IMR-90 (cell line): ENCODE results near the gene PLD2. TPM values are rescaled to one million over a fixed set of nuclear protein-coding genes. Genes with fewer than 3 reads are reported as not detected.

ENCODE experiments used
- ATAC-seq: fragments of 200-7000 bp; cut with Tn5 transposase; 2 replicates; pipeline ENCODE4 v1.9.1; 2020; ENCODE audit warnings: low read depth, mild to moderate bottlenecking, moderate library complexity
- BruUV-seq: library from RNA; stranded (reverse); fragments of 400-500 nt; replicated peaks from 2 replicates; lab custom pipeline; 2021; lab: Mats Ljungman, UMichigan
- CTCF ChIA-PET: fragments of 300-600 bp; formaldehyde crosslinking; extraction: SDS; loops from one replicate; lab custom pipeline; 2021; ENCODE audit warnings: antibody characterized with exemption; lab: Yijun Ruan, JAX
- POLR2A ChIA-PET: fragments of 300-600 bp; sonication (Branson Sonifier 250); formaldehyde crosslinking; loops from one replicate; lab custom pipeline; 2022; ENCODE audit warnings: antibody characterized with exemption; ENCODE audit not compliant: unreplicated experiment; lab: Charles Lee
- DNase-seq: peaks from one replicate; pipeline ENCODE4 v3.0.0; 2013
- H2AFZ ChIP-seq: replicated peaks from 2 replicates; pipeline ENCODE3; 2013; ENCODE audit warnings: low read length, mild to moderate bottlenecking; ENCODE audit not compliant: poor library complexity
- H2AK5ac ChIP-seq: 2 replicates; pipeline ENCODE4 v1.6.1; 2013; ENCODE audit warnings: low read depth, low read length, inconsistent platforms
- H2AK9ac ChIP-seq: replicated peaks from 2 replicates; pipeline ENCODE3; 2013; ENCODE audit warnings: mild to moderate bottlenecking, low read depth, low read length, moderate library complexity; ENCODE audit not compliant: poor library complexity
- H2BK120ac ChIP-seq: 2 replicates; pipeline ENCODE4 v1.6.1; 2013; ENCODE audit warnings: low read depth, low read length, inconsistent platforms
- H2BK15ac ChIP-seq: 3 replicates; pipeline ENCODE4 v1.6.1; 2013; ENCODE audit warnings: low read depth, low read length, inconsistent platforms
- H2BK20ac ChIP-seq: 2 replicates; pipeline ENCODE4 v1.6.1; 2013; ENCODE audit warnings: low read depth, mild to moderate bottlenecking, inconsistent platforms, low read length, moderate library complexity
- H2BK5ac ChIP-seq: 2 replicates; pipeline ENCODE4 v1.6.1; 2013; ENCODE audit warnings: mild to moderate bottlenecking, low read depth, low read length, inconsistent platforms; ENCODE audit not compliant: poor library complexity, severe bottlenecking
- H3K14ac ChIP-seq: replicated peaks from 2 replicates; pipeline ENCODE4 v1.6.1; 2013; ENCODE audit warnings: low read depth, low read length, inconsistent platforms
- H3K18ac ChIP-seq: 2 replicates; pipeline ENCODE4 v1.6.1; 2013; ENCODE audit warnings: low read depth, low read length, control low read depth
- H3K23ac ChIP-seq: 2 replicates; pipeline ENCODE4 v1.6.1; 2013; ENCODE audit warnings: low read depth, low read length, inconsistent platforms
- H3K27ac ChIP-seq: 2 replicates; pipeline ENCODE4 v1.5.1; 2013; ENCODE audit warnings: mild to moderate bottlenecking, control low read depth, low read length; ENCODE audit not compliant: insufficient read depth
- H3K27me3 ChIP-seq: 2 replicates; pipeline ENCODE4 v1.6.1; 2013; ENCODE audit warnings: low read length; ENCODE audit not compliant: control insufficient read depth, insufficient read depth
- H3K36me3 ChIP-seq: 2 replicates; pipeline ENCODE4 v1.6.1; 2013; ENCODE audit warnings: low read length, mixed read lengths; ENCODE audit not compliant: control insufficient read depth, insufficient read depth
- H3K4ac ChIP-seq: 2 replicates; pipeline ENCODE4 v1.6.1; 2013; ENCODE audit warnings: low read depth, low read length, inconsistent platforms
- H3K4me1 ChIP-seq: 2 replicates; pipeline ENCODE4 v1.6.1; 2013; ENCODE audit warnings: low read length, mixed read lengths; ENCODE audit not compliant: control insufficient read depth, insufficient read depth
- H3K4me2 ChIP-seq: 2 replicates; pipeline ENCODE4 v1.6.1; 2013; ENCODE audit warnings: low read depth, mild to moderate bottlenecking, control low read depth, low read length, moderate library complexity
- H3K4me3 ChIP-seq: 2 replicates; pipeline ENCODE4 v1.5.1; 2013; ENCODE audit warnings: low read depth, mild to moderate bottlenecking, control low read depth, low read length, moderate library complexity; ENCODE audit not compliant: insufficient read depth
- H3K56ac ChIP-seq: 2 replicates; pipeline ENCODE4 v1.6.1; 2013; ENCODE audit warnings: low read length, inconsistent platforms; ENCODE audit not compliant: insufficient read depth; ENCODE audit errors: extremely low read depth
- H3K79me1 ChIP-seq, 2 experiments: 2 replicates each; pipeline ENCODE4 v1.6.1; 2013; ENCODE audit warnings: low read length in 2 of 2, inconsistent platforms in 1 of 2, low read depth in 1 of 2
- H3K9ac ChIP-seq: 2 replicates; pipeline ENCODE4 v1.6.1; 2013; ENCODE audit warnings: low read depth, low read length, control low read depth
- H3K9me1 ChIP-seq: 2 replicates; pipeline ENCODE4 v1.6.1; 2013; ENCODE audit warnings: low read length, inconsistent platforms; ENCODE audit not compliant: insufficient read depth
- H3K9me3 ChIP-seq: 2 replicates; pipeline ENCODE4 v1.6.1; 2013; ENCODE audit warnings: low read length; ENCODE audit not compliant: control insufficient read depth, insufficient read depth
- H4K20me1 ChIP-seq: 2 replicates; pipeline ENCODE4 v1.6.1; 2013; ENCODE audit warnings: low read length, inconsistent platforms; ENCODE audit not compliant: insufficient read depth
- H4K5ac ChIP-seq: 2 replicates; pipeline ENCODE4 v1.6.1; 2013; ENCODE audit warnings: mild to moderate bottlenecking, low read depth, low read length, control low read depth
- H4K8ac ChIP-seq, 2 experiments: 2 replicates each; pipeline ENCODE4 v1.6.1; 2013; ENCODE audit warnings: low read depth in 2 of 2, low read length in 2 of 2, control low read depth in 1 of 2, inconsistent platforms in 1 of 2
- H4K91ac ChIP-seq: 2 replicates; pipeline ENCODE4 v1.6.1; 2013; ENCODE audit warnings: low read depth, low read length, inconsistent platforms; ENCODE audit not compliant: insufficient read depth
- CHD1 ChIP-seq: IDR thresholded peaks from 2 replicates; pipeline ENCODE4 v1.6.1; 2012; ENCODE audit warnings: low read depth, low read length, improper control_type of control experiment
- CTCF ChIP-seq: conservative IDR thresholded peaks from 2 replicates; pipeline ENCODE4 v1.5.1; 2012; ENCODE audit warnings: mild to moderate bottlenecking, low read depth, low read length, improper control_type of control experiment
- MAFK ChIP-seq: IDR thresholded peaks from 2 replicates; pipeline ENCODE4 v1.6.1; 2012; ENCODE audit warnings: low read depth, low read length, improper control_type of control experiment
- RCOR1 ChIP-seq: IDR thresholded peaks from 2 replicates; pipeline ENCODE4 v1.6.1; 2012; ENCODE audit warnings: mild to moderate bottlenecking, low read length, improper control_type of control experiment; ENCODE audit not compliant: insufficient replicate concordance
- WGBS, 2 experiments: methylation state at CpG; one replicate each; pipeline versions ENCODE4 v1.1.5 to v1.1.7; 2013; ENCODE audit warnings: missing lambda C conversion rate in 2 of 2; ENCODE audit not compliant: insufficient read length in 1 of 2; ENCODE audit errors: extremely low coverage in 2 of 2; 5-methylcytosine and 5-hydroxymethylcytosine counted together
- dilution Hi-C: fragments of 300-500 bp; cut with HindIII; formaldehyde crosslinking; loops from one replicate; pipeline ENCODE4 v1.14.3; 2018; ENCODE audit warnings: low sequenced_read_pairs; ENCODE audit not compliant: unreplicated experiment
- in situ Hi-C: fragments of 300-500 bp; cut with MboI; formaldehyde crosslinking; loops from 3 replicates; pipeline ENCODE4 v1.14.3; 2019; ENCODE audit warnings: low sequenced_read_pairs, inconsistent platforms, mixed read lengths
- intact Hi-C: fragments of 100-400 bp; cut with micrococcal nuclease; formaldehyde crosslinking; loops from 2 replicates; pipeline ENCODE4 v1.10.0; 2022
- polyA plus RNA-seq, 3 experiments: library from polyadenylated mRNA; depleted of rRNA; stranded (reverse); fragments of >200 nt; gene quantifications; 2 replicates each; pipeline ENCODE4 v1.2.3, GENCODE V29; 2012; ENCODE audit warnings: low replicate concordance in 1 of 3
- total RNA-seq: library from RNA; depleted of rRNA; stranded (reverse); fragments of >200 nt; gene quantifications from 2 replicates; pipeline ENCODE4 v1.2.3, GENCODE V29; 2012
- TF ChIP-seq, protein P1 (sequence below): fragments of 150-350 bp; IDR thresholded peaks from 2 replicates; pipeline ENCODE4 v1.6.1; 2017; ENCODE audit warnings: mild to moderate bottlenecking, antibody characterized with exemption, low read length, low read depth

PLD2 gene
- total and polyA plus RNA-seq, 2 of the 4 experiments (the other 2 are of a cell fraction) = 12.5 to 28.0 TPM

DNA sequence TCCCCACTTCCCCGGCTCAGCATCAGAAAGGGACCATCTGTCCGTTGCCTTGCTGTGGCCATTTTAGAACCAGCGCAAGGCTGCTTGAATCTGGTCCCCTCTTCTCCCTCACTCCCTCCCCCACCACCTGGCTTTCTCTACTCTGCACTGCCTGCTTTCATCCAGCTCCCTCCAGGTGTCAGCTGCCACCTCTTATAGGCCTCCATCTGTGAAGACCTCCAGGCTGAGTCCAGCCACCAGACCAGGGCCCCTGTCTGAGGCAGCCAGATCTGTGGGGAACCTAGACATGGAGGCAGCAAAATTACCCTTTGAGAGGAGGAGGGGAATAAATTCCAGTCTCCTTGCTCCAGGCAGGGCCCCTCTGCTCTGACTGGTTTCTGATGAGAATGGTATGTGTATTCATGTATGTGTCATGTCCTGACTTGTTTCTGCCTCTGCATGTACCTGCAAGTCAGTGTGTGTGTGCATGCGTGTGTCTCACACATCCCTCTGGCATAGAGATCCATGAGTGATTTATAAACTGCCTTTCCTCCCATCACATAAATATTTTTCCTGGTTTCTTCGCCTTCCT lies 47.2 kb downstream of the PLD2 start:
- Histone ChIP-seq H4K5ac (peak overlapping the region; percentile 16; the same call in 1 of the 2 replicates), H3K4me3 (no peak overlapping the region), H3K23ac (no peak overlapping the region), H3K14ac (0 out of 2 replicates have a peak overlapping the region, but pooled peaks have one; percentile 35), H3K79me1 (peaks cover 40 to 79% of the 10 kb centered on the region in 2 experiments), H3K4me1 (peaks cover 28% of the 10 kb centered on the region), H3K36me3 (peaks cover 2% of the 10 kb centered on the region; the same call in 1 of the 2 replicates), H3K56ac (no peak overlapping the region), H2AK9ac (peak overlapping the region; percentile 38), H3K9me1 (peaks cover 26% of the 10 kb centered on the region), H4K20me1 (peaks cover 47% of the 10 kb centered on the region), H2BK120ac (no peak overlapping the region), H4K91ac (no peak overlapping the region), H3K18ac (peak overlapping the region; percentile 18; the same call in 1 of the 2 replicates), H2BK15ac (no peak overlapping the region), H3K4me2 (no peak overlapping the region; the same call in 1 of the 2 replicates), H3K4ac (peak overlapping the region; percentile 19; the same call in 1 of the 2 replicates), H3K27ac (no peak overlapping the region), H2AFZ (no peak overlapping the region), H2BK20ac (no peak overlapping the region), H2AK5ac (no peak overlapping the region; the same call in 1 of the 2 replicates), H4K8ac (peak overlapping the region in 1 of 2 experiments; percentile 74; a peak in 2 of 4 replicates), H3K9me3 (no peaks in the 10 kb centered on the region), H2BK5ac (no peak overlapping the region), H3K27me3 (no peaks in the 10 kb centered on the region), H3K9ac (no peak overlapping the region)
- TF ChIP-seq CHD1 (no peak), CTCF (no peak), MAFK (no peak), RCOR1 (no peak)
- TF ChIP-seq, protein P1, sequence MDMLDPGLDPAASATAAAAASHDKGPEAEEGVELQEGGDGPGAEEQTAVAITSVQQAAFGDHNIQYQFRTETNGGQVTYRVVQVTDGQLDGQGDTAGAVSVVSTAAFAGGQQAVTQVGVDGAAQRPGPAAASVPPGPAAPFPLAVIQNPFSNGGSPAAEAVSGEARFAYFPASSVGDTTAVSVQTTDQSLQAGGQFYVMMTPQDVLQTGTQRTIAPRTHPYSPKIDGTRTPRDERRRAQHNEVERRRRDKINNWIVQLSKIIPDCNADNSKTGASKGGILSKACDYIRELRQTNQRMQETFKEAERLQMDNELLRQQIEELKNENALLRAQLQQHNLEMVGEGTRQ = no peak
- ATAC-seq (peak; percentile 28), DNase-seq (peak; percentile 66)
- CTCF ChIA-PET = no interaction called here
- POLR2A ChIA-PET = no interaction called here
- intact Hi-C loops (no loop called here), in situ Hi-C loops (no loop called here), dilution Hi-C loops (no loop called here)
- 88% methylated on average over 3 of the region's 5 CpGs; no CpG with 5 or more reads in 1 of the 2 experiments for WGBS, 2 experiments
- no TSS peak for BruUV-seq
